DOHH2 (cell line): ENCODE results near the gene TRPM4.

Experiments used
- H3F3A ChIP-seq: fragments of 200-600 bp; sonication (generic), shearing (Covaris generic); 2 replicates; pipeline ENCODE4 v1.6.0; 2016; ENCODE audit warnings: antibody characterized with exemption, mild to moderate bottlenecking; ENCODE audit not compliant: control insufficient read depth, insufficient read depth
- H3K27ac ChIP-seq: fragments of 200-600 bp; sonication (generic); 2 replicates; pipeline ENCODE4 v1.5.1; 2014; ENCODE audit warnings: low read depth, mild to moderate bottlenecking, low read length, moderate library complexity
- H3K27me3 ChIP-seq: fragments of 200-600 bp; sonication (generic); 2 replicates; pipeline ENCODE4 v1.6.1; 2014; ENCODE audit warnings: mild to moderate bottlenecking, low read length, mixed read lengths; ENCODE audit not compliant: control insufficient read depth
- H3K36me3 ChIP-seq: fragments of 200-600 bp; sonication (generic); 2 replicates; pipeline ENCODE4 v1.6.1; 2014; ENCODE audit warnings: mild to moderate bottlenecking, low read length, moderate library complexity, mixed read lengths; ENCODE audit not compliant: control insufficient read depth
- H3K4me1 ChIP-seq: fragments of 200-600 bp; sonication (generic); 2 replicates; pipeline ENCODE4 v1.6.1; 2014; ENCODE audit warnings: mild to moderate bottlenecking, low read length, mixed read lengths; ENCODE audit not compliant: control insufficient read depth
- H3K4me2 ChIP-seq: fragments of 200-600 bp; sonication (generic); 2 replicates; pipeline ENCODE4 v1.6.0; 2014; ENCODE audit warnings: mild to moderate bottlenecking, low read length, moderate library complexity
- H3K4me3 ChIP-seq: fragments of 200-600 bp; sonication (generic); 2 replicates; pipeline ENCODE4 v1.5.1; 2014; ENCODE audit warnings: mild to moderate bottlenecking, low read length, mixed read lengths
- H3K79me2 ChIP-seq: fragments of 200-600 bp; sonication (generic); 2 replicates; pipeline ENCODE4 v1.6.1; 2014; ENCODE audit warnings: mild to moderate bottlenecking, low read length, mixed read lengths; ENCODE audit not compliant: control insufficient read depth
- H3K9me2 ChIP-seq: fragments of 200-600 bp; sonication (generic); replicated peaks from 2 replicates; pipeline ENCODE4 v1.6.1; 2014; ENCODE audit warnings: mild to moderate bottlenecking, low read length, mixed read lengths; ENCODE audit not compliant: control insufficient read depth
- H3K9me3 ChIP-seq: fragments of 200-600 bp; sonication (generic); 2 replicates; pipeline ENCODE4 v1.6.1; 2014; ENCODE audit warnings: antibody characterized with exemption, low read length, mixed read lengths; ENCODE audit not compliant: control insufficient read depth, insufficient read depth
- H4K20me1 ChIP-seq: fragments of 200-600 bp; sonication (generic); 2 replicates; pipeline ENCODE4 v1.6.0; 2014; ENCODE audit warnings: low read depth, mild to moderate bottlenecking, antibody characterized with exemption, low read length, moderate library complexity; ENCODE audit not compliant: control insufficient read depth, insufficient read depth
- CTCF ChIP-seq: fragments of 200-600 bp; sonication (generic); IDR thresholded peaks from one replicate; pipeline ENCODE4 v1.5.1; 2014; ENCODE audit warnings: antibody characterized with exemption, mild to moderate bottlenecking, low read depth, low read length; ENCODE audit not compliant: poor library complexity, severe bottlenecking
- EZH2phosphoT487 ChIP-seq: fragments of 200-600 bp; sonication (generic); IDR thresholded peaks from 2 replicates; pipeline ENCODE4 v1.6.1; 2017; ENCODE audit warnings: borderline replicate concordance, mild to moderate bottlenecking, antibody characterized with exemption, low read length, moderate library complexity, mixed read lengths

The TRPM4 gene

GRCh38 chr19:49118565-49119410 is 38.8 kb upstream of the TRPM4 start, which contains the start of gene C19orf73:
TSS of gene C19orf73 (minus strand) at chr19:49119143. CDS start at chr19:49119022, 121 bp downstream.
- Histone ChIP-seq H3K27me3 (peaks cover 18% of the 10 kb centered on the region), H3K4me1 (peaks cover 33% of the 10 kb centered on the region), H3K9me2 (no peaks in the 10 kb centered on the region), H3K9me3 (no peaks in the 10 kb centered on the region), H4K20me1 (no peaks in the 10 kb centered on the region), H3K79me2 (no peaks in the 10 kb centered on the region), H3K36me3 (no peaks in the 10 kb centered on the region), H3K4me3 (peak within 1 kb of the TSS; percentile 79), H3K27ac (peak within 1 kb of the TSS; percentile 63), H3K4me2 (peak within 1 kb of the TSS; percentile 89), H3F3A (peaks cover 6% of the 10 kb centered on the region; the same call in 1 of the 2 replicates)
- TF ChIP-seq CTCF (no peak), EZH2phosphoT487 (no peak)

- Histone ChIP-seq H3K4me1 (peaks cover 30% of the 10 kb centered on the region), H3K27ac (peak within 1 kb of the TSS; percentile 63), H3K4me3 (peak within 1 kb of the TSS; percentile 79)
Measured at GRCh38 chr19:49119411-49120324, 37.9 kb upstream of the TRPM4 start, which contains the start of gene PPFIA3. TSS of gene PPFIA3 (plus strand) at chr19:49119544. CDS start at chr19:49127874, 8,330 bp downstream.

GRCh38 chr19:49120325-49120683 is 37.3 kb upstream of the TRPM4 start:
- Histone ChIP-seq H3K36me3 (no peaks in the 10 kb centered on the region), H4K20me1 (no peaks in the 10 kb centered on the region), H3K9me3 (no peaks in the 10 kb centered on the region), H3K4me2 (peak overlapping the region; percentile 89), H3K4me1 (peaks cover 24% of the 10 kb centered on the region), H3K27ac (no peak overlapping the region), H3K4me3 (peak overlapping the region; percentile 79), H3K27me3 (peaks cover 18% of the 10 kb centered on the region), H3F3A (peaks cover 5% of the 10 kb centered on the region; the same call in 1 of the 2 replicates), H3K9me2 (no peaks in the 10 kb centered on the region), H3K79me2 (no peaks in the 10 kb centered on the region)
- no peak for TF ChIP-seq EZH2phosphoT487
- no peak for TF ChIP-seq CTCF

More at GRCh38 chr19:49119411-49120324, 37.9 kb upstream of the TRPM4 start, which contains the start of gene PPFIA3:
- Histone ChIP-seq H4K20me1 (no peaks in the 10 kb centered on the region), H3K79me2 (no peaks in the 10 kb centered on the region), H3K4me2 (peak within 1 kb of the TSS; percentile 89), H3F3A (peaks cover 6% of the 10 kb centered on the region; the same call in 1 of the 2 replicates), H3K9me2 (no peaks in the 10 kb centered on the region), H3K27me3 (peaks cover 18% of the 10 kb centered on the region), H3K9me3 (no peaks in the 10 kb centered on the region), H3K36me3 (no peaks in the 10 kb centered on the region)
- TF ChIP-seq EZH2phosphoT487 = peak; percentile 98; the same call in 1 of the 2 replicates
- TF ChIP-seq CTCF = no peak
